Measurements from ENCODE around the gene ANKIB1. TPM values are rescaled to one million over a fixed set of nuclear protein-coding genes. Genes with fewer than 3 reads are reported as not detected.
A peak's percentile ranks its signal among the peaks of the same experiment; 100 is the strongest.

The ANKIB1 gene
- total RNA-seq, 1 experiment from 2014 or later = 42.1 TPM

GRCh38 chr7:92244808-92245486 lies 827 bp upstream of the ANKIB1 start:
- DNase-seq (ENCODE audit: low spot score) = no peak
- Histone ChIP-seq H3K27ac (ENCODE audit: low read depth, low read length, poor library complexity, severe bottlenecking) (peak overlapping the region; percentile 83), H3K27me3 (replicated peaks; ENCODE audit: insufficient read depth, low read depth, low read length, poor library complexity) (no peaks in the 10 kb centered on the region), H3K4me3 (ENCODE audit: low read depth, low read length, poor library complexity, severe bottlenecking) (peak overlapping the region; percentile 83), H3K9me3 (ENCODE audit: low read depth, low read length, poor library complexity, severe bottlenecking) (no peaks in the 10 kb centered on the region), H3K36me3 (ENCODE audit: insufficient read depth, low read length, poor library complexity, severe bottlenecking) (peaks cover 21% of the 10 kb centered on the region), H3K4me1 (ENCODE audit: insufficient read depth, low read length, poor library complexity, severe bottlenecking) (peaks cover 20% of the 10 kb centered on the region)
- no peak for TF ChIP-seq EZH2 (IDR thresholded peaks at IDR 0.05; ENCODE audit: borderline replicate concordance, low read depth, low read length, poor library complexity, severe bottlenecking)
- TF ChIP-seq, protein P1, sequence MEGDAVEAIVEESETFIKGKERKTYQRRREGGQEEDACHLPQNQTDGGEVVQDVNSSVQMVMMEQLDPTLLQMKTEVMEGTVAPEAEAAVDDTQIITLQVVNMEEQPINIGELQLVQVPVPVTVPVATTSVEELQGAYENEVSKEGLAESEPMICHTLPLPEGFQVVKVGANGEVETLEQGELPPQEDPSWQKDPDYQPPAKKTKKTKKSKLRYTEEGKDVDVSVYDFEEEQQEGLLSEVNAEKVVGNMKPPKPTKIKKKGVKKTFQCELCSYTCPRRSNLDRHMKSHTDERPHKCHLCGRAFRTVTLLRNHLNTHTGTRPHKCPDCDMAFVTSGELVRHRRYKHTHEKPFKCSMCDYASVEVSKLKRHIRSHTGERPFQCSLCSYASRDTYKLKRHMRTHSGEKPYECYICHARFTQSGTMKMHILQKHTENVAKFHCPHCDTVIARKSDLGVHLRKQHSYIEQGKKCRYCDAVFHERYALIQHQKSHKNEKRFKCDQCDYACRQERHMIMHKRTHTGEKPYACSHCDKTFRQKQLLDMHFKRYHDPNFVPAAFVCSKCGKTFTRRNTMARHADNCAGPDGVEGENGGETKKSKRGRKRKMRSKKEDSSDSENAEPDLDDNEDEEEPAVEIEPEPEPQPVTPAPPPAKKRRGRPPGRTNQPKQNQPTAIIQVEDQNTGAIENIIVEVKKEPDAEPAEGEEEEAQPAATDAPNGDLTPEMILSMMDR (conservative IDR thresholded peaks at IDR 0.05; ENCODE audit: low read depth, low read length) = no peak
- ChIA-PET POLR2A (ENCODE audit: low non-redundant PET) (no interaction called here), CTCF (interaction anchor here (1.1 kb wide), 1 partner anchor 68 kb away, joined by 3 read pairs; no protein-coding TSS in a partner anchor)
- intact Hi-C loops (cut with micrococcal nuclease; ENCODE audit: unreplicated experiment) = no loop called here
- BruUV-seq (replicated peaks) = no TSS peak

- H3K4me3 ChIP-seq (ENCODE audit: low read depth, low read length, poor library complexity, severe bottlenecking) = peak overlapping the region; percentile 83
- peaks cover 20% of the 10 kb centered on the region for H3K4me1 ChIP-seq (ENCODE audit: insufficient read depth, low read length, poor library complexity, severe bottlenecking)
- DNase-seq (ENCODE audit: low spot score) = peak; percentile 51
- H3K27ac ChIP-seq (ENCODE audit: low read depth, low read length, poor library complexity, severe bottlenecking) = peak overlapping the region; percentile 83
- no TSS peak for BruUV-seq (replicated peaks)
- H3K9me3 ChIP-seq (ENCODE audit: low read depth, low read length, poor library complexity, severe bottlenecking) = no peaks in the 10 kb centered on the region
- POLR2A ChIA-PET (ENCODE audit: low non-redundant PET) = no interaction called here
- TF ChIP-seq, protein P1 (conservative IDR thresholded peaks at IDR 0.05; ENCODE audit: low read depth, low read length) = no peak
- TF ChIP-seq EZH2 (IDR thresholded peaks at IDR 0.05; ENCODE audit: borderline replicate concordance, low read depth, low read length, poor library complexity, severe bottlenecking) = no peak
- CTCF ChIA-PET = interaction anchor here (0.6 to 1.1 kb wide), 3 partner anchors 24 to 178 kb away, joined by 3 read pairs; no protein-coding TSS in a partner anchor
- peaks cover 5% of the 10 kb centered on the region for H3K36me3 ChIP-seq (ENCODE audit: insufficient read depth, low read length, poor library complexity, severe bottlenecking)
- H3K27me3 ChIP-seq (replicated peaks; ENCODE audit: insufficient read depth, low read depth, low read length, poor library complexity) = no peaks in the 10 kb centered on the region
- intact Hi-C loops (cut with micrococcal nuclease; ENCODE audit: unreplicated experiment) = no loop called here
Measured at GRCh38 chr7:92246360-92247101, 757 bp downstream of the ANKIB1 start.

DNA sequence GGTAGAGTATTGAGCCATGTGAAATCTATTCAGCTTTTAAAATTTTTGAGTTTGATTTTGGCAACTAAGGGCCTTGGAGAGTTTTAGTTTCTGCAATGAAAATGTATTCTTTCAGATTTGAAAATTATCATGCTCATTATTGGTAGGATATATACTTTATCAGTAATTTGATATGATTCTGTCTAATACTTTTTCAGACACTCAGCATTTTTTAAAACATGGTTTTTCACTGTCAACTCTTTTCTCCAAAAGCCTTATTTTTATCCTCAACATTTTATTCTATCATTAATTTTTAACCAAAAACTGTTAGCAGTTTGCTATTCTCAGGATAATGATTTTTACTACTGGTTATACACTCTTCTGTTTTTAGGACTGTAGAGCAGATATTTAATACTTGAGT lies 4.8 kb downstream of the ANKIB1 start:
- Histone ChIP-seq H3K4me1 (ENCODE audit: insufficient read depth, low read length, poor library complexity, severe bottlenecking) (peaks cover 8% of the 10 kb centered on the region), H3K9me3 (ENCODE audit: low read depth, low read length, poor library complexity, severe bottlenecking) (no peaks in the 10 kb centered on the region), H3K27me3 (replicated peaks; ENCODE audit: insufficient read depth, low read depth, low read length, poor library complexity) (no peaks in the 10 kb centered on the region), H3K27ac (ENCODE audit: low read depth, low read length, poor library complexity, severe bottlenecking) (no peak overlapping the region), H3K36me3 (ENCODE audit: insufficient read depth, low read length, poor library complexity, severe bottlenecking) (no peaks in the 10 kb centered on the region), H3K4me3 (ENCODE audit: low read depth, low read length, poor library complexity, severe bottlenecking) (no peak overlapping the region)
- ChIA-PET CTCF (no interaction called here), POLR2A (ENCODE audit: low non-redundant PET) (no interaction called here)
- intact Hi-C loops (cut with micrococcal nuclease; ENCODE audit: unreplicated experiment) = no loop called here
- DNase-seq (ENCODE audit: low spot score) = no peak
- TF ChIP-seq, protein P1 (conservative IDR thresholded peaks at IDR 0.05; ENCODE audit: low read depth, low read length) = no peak
- no peak for TF ChIP-seq EZH2 (IDR thresholded peaks at IDR 0.05; ENCODE audit: borderline replicate concordance, low read depth, low read length, poor library complexity, severe bottlenecking)
- no TSS peak for BruUV-seq (replicated peaks)

Measured in A673 (cell line).